Mesenchymal stem cell (in vitro differentiated cells and primary cell): ENCODE measurements around the gene CTAGE1.

ENCODE experiments used
- DNase-seq: peaks from one replicate; pipeline ENCODE4 v3.0.0-alpha.2; 2013
- H2AFZ ChIP-seq: one replicate; pipeline ENCODE4 v1.6.1; 2013; ENCODE audit warnings: low read depth, mild to moderate bottlenecking, control low read depth, inconsistent platforms, low read length, moderate library complexity
- H2AK5ac ChIP-seq: 2 replicates; pipeline ENCODE4 v1.6.1; 2013; ENCODE audit warnings: low read length, moderate library complexity, mild to moderate bottlenecking, inconsistent platforms; ENCODE audit not compliant: severe bottlenecking
- H2BK120ac ChIP-seq: one replicate; pipeline ENCODE4 v1.6.1; 2013; ENCODE audit warnings: low read depth, mild to moderate bottlenecking, inconsistent platforms, low read length, moderate library complexity
- H2BK12ac ChIP-seq, 2 experiments: one replicate each; pipeline ENCODE4 v1.6.1; 2013; ENCODE audit warnings: inconsistent platforms in 2 of 2, low read length in 2 of 2, mild to moderate bottlenecking in 2 of 2, moderate library complexity in 2 of 2, control low read depth in 1 of 2
- H2BK15ac ChIP-seq: one replicate; pipeline ENCODE4 v1.6.1; 2013; ENCODE audit warnings: mild to moderate bottlenecking, low read depth, inconsistent platforms; ENCODE audit not compliant: poor library complexity, severe bottlenecking
- H2BK5ac ChIP-seq: 2 replicates; pipeline ENCODE4 v1.6.1; 2013; ENCODE audit warnings: low read depth, mild to moderate bottlenecking, low read length, control low read depth, inconsistent platforms; ENCODE audit not compliant: poor library complexity, severe bottlenecking
- H3K14ac ChIP-seq, 2 experiments: one replicate each; pipeline ENCODE4 v1.6.1; 2013; ENCODE audit warnings: inconsistent platforms in 2 of 2, low read length in 2 of 2, control low read depth in 1 of 2, mild to moderate bottlenecking in 1 of 2, moderate library complexity in 1 of 2
- H3K18ac ChIP-seq, 2 experiments: one replicate each; pipeline ENCODE4 v1.6.1; 2013; ENCODE audit warnings: inconsistent platforms in 2 of 2, low read length in 2 of 2, control low read depth in 1 of 2, low read depth in 1 of 2, mild to moderate bottlenecking in 1 of 2
- H3K23ac ChIP-seq, 2 experiments: one replicate each; pipeline ENCODE4 v1.6.1; 2013; ENCODE audit warnings: inconsistent platforms in 2 of 2, low read length in 2 of 2, mild to moderate bottlenecking in 2 of 2, moderate library complexity in 2 of 2, control low read depth in 1 of 2
- H3K27ac ChIP-seq: 2 replicates; pipeline ENCODE4 v1.5.1; 2013; ENCODE audit warnings: mild to moderate bottlenecking, moderate library complexity, low read length, control low read depth, inconsistent platforms; ENCODE audit not compliant: poor library complexity, severe bottlenecking
- H3K27me3 ChIP-seq, 2 experiments: 2 replicates each; pipeline versions ENCODE4 v1.6.1 to v1.7.0; 2013; ENCODE audit warnings: low read length in 2 of 2, mild to moderate bottlenecking in 2 of 2, moderate library complexity in 2 of 2, control low read depth in 1 of 2, inconsistent platforms in 1 of 2; ENCODE audit not compliant: control insufficient read depth in 1 of 2, insufficient read depth in 1 of 2
- H3K36me3 ChIP-seq, 2 experiments: 2 replicates each; pipeline versions ENCODE4 v1.6.1 to v1.7.0; 2013; ENCODE audit warnings: low read length in 2 of 2, control low read depth in 1 of 2, inconsistent platforms in 1 of 2, low read depth in 1 of 2, mild to moderate bottlenecking in 1 of 2; ENCODE audit not compliant: insufficient read depth in 2 of 2, control insufficient read depth in 1 of 2
- H3K4ac ChIP-seq, 2 experiments: one replicate each; pipeline ENCODE4 v1.6.1; 2013; ENCODE audit warnings: inconsistent platforms in 2 of 2, low read length in 2 of 2, mild to moderate bottlenecking in 2 of 2, moderate library complexity in 2 of 2, control low read depth in 1 of 2, low read depth in 1 of 2
- H3K4me1 ChIP-seq: 2 replicates; pipeline ENCODE4 v1.6.1; 2013; ENCODE audit warnings: low read depth, low read length, control low read depth; ENCODE audit not compliant: control insufficient read depth, insufficient read depth
- H3K4me2 ChIP-seq: 2 replicates; pipeline ENCODE4 v1.6.1; 2013; ENCODE audit warnings: low read length, mild to moderate bottlenecking, inconsistent platforms; ENCODE audit not compliant: poor library complexity, severe bottlenecking
- H3K4me3 ChIP-seq, 2 experiments: 2 replicates each; pipeline versions ENCODE4 v1.5.1 to v1.7.0; 2013; ENCODE audit warnings: low read length in 2 of 2, mild to moderate bottlenecking in 2 of 2, control low read depth in 1 of 2, low read depth in 1 of 2; ENCODE audit not compliant: insufficient read depth in 1 of 2
- H3K79me1 ChIP-seq: replicated peaks from 2 replicates; pipeline ENCODE4 v1.6.1; 2013; ENCODE audit warnings: mild to moderate bottlenecking, control low read depth, low read length, inconsistent platforms; ENCODE audit not compliant: poor library complexity, severe bottlenecking
- H3K9ac ChIP-seq: 2 replicates; pipeline ENCODE4 v1.7.0; 2013; ENCODE audit warnings: mild to moderate bottlenecking, low read length, moderate library complexity
- H3K9me3 ChIP-seq: 2 replicates; pipeline ENCODE4 v1.7.0; 2013; ENCODE audit warnings: mild to moderate bottlenecking, low read length; ENCODE audit not compliant: control insufficient read depth
- H4K8ac ChIP-seq: one replicate; pipeline ENCODE4 v1.6.1; 2013; ENCODE audit warnings: inconsistent platforms, mild to moderate bottlenecking, low read length, moderate library complexity
- H4K91ac ChIP-seq: one replicate; pipeline ENCODE4 v1.6.1; 2013; ENCODE audit warnings: mild to moderate bottlenecking, low read length, inconsistent platforms
- WGBS: methylation state at CpG from one replicate; pipeline ENCODE4 v1.1.7; 2013; ENCODE audit warnings: mixed read lengths; 5-methylcytosine and 5-hydroxymethylcytosine counted together

Gene CTAGE1

GRCh38 chr18:22433956-22434355 is 16.2 kb upstream of the CTAGE1 start:
- Histone ChIP-seq H2BK15ac (no peak overlapping the region), H2AFZ (no peak overlapping the region), H3K4me2 (no peak overlapping the region), H3K23ac (no peak overlapping the region), H3K4me3 (no peak overlapping the region), H3K4me1 (peaks cover 5% of the 10 kb centered on the region), H3K18ac (peak overlapping the region in 1 of 2 experiments; percentile 52), H3K27ac (peak overlapping the region; percentile 5), H4K8ac (no peak overlapping the region), H3K14ac (no peak overlapping the region), H3K4ac (no peak overlapping the region), H3K9ac (peak overlapping the region; percentile 18), H3K27me3 (no peaks in the 10 kb centered on the region), H3K36me3 (no peaks in the 10 kb centered on the region), H3K9me3 (no peaks in the 10 kb centered on the region), H2BK12ac (no peak overlapping the region), H2BK5ac (no peak overlapping the region), H4K91ac (no peak overlapping the region), H2BK120ac (no peak overlapping the region), H3K79me1 (no peaks in the 10 kb centered on the region), H2AK5ac (no peak overlapping the region)
- 98% methylated on average over 7 of the region's 7 CpGs for WGBS
- DNase-seq = no peak

- H3K14ac ChIP-seq = no peak overlapping the region
- peak overlapping the region in 1 of 2 experiments; percentile 2 for H3K4ac ChIP-seq
- no peak overlapping the region for H3K4me3 ChIP-seq
- no peak overlapping the region for H2BK15ac ChIP-seq
- DNase-seq = peak; percentile 90
- no peaks in the 10 kb centered on the region for H3K36me3 ChIP-seq
- 48% methylated on average over 11 of the region's 13 CpGs for WGBS
- H3K18ac ChIP-seq = no peak overlapping the region
- peak overlapping the region; percentile 54 for H4K8ac ChIP-seq
- H2AFZ ChIP-seq = no peak overlapping the region
- no peak overlapping the region for H2BK120ac ChIP-seq
- no peak overlapping the region for H2BK12ac ChIP-seq
- H3K9me3 ChIP-seq = no peaks in the 10 kb centered on the region
- H4K91ac ChIP-seq = no peak overlapping the region
- no peak overlapping the region for H3K4me2 ChIP-seq
- H3K27me3 ChIP-seq = no peaks in the 10 kb centered on the region
- H3K4me1 ChIP-seq = peaks cover 5% of the 10 kb centered on the region
- H3K23ac ChIP-seq = peak overlapping the region in 1 of 2 experiments; percentile 44
- no peak overlapping the region for H2AK5ac ChIP-seq
- H3K9ac ChIP-seq = peak overlapping the region; percentile 60
- no peak overlapping the region for H3K27ac ChIP-seq
- H2BK5ac ChIP-seq = no peak overlapping the region
- H3K79me1 ChIP-seq = no peaks in the 10 kb centered on the region
These were observed 15.0 kb upstream of the CTAGE1 start for GRCh38 chr18:22432657-22433137.

DNA sequence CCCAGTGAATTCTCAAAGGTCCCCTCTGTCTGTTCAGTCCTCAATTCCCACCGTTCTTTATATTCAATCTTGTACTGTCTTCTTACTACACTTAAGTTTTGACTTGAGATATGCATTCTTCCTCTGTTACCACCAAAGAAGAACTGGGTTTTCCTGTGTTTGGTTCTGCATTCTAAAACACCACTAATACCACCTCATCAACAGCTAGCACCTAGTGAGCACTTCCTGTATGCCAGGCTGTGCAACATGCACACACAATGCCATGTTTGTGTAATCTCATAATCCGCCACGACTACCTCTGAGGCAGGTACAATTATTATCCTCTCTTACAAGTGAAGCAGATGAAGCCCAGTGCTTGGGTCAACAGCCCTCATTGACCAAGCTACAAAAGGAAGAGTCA is 11.8 kb upstream of the CTAGE1 start:
- H2AK5ac ChIP-seq = no peak overlapping the region
- no peak overlapping the region for H4K91ac ChIP-seq
- no peak overlapping the region for H3K23ac ChIP-seq
- no peak overlapping the region for H3K4ac ChIP-seq
- H2AFZ ChIP-seq = no peak overlapping the region
- H2BK120ac ChIP-seq = no peak overlapping the region
- no peak overlapping the region for H2BK15ac ChIP-seq
- peaks cover 3% of the 10 kb centered on the region for H3K4me1 ChIP-seq
- H3K18ac ChIP-seq = peak overlapping the region in 1 of 2 experiments; percentile 5
- no peak overlapping the region for H4K8ac ChIP-seq
- H3K14ac ChIP-seq = no peak overlapping the region
- H3K4me3 ChIP-seq = no peak overlapping the region
- H3K27ac ChIP-seq = no peak overlapping the region
- no peaks in the 10 kb centered on the region for H3K79me1 ChIP-seq
- DNase-seq = no peak
- peak overlapping the region in 1 of 2 experiments; percentile 37 for H2BK12ac ChIP-seq
- no peaks in the 10 kb centered on the region for H3K27me3 ChIP-seq
- no peaks in the 10 kb centered on the region for H3K9me3 ChIP-seq
- no peaks in the 10 kb centered on the region for H3K36me3 ChIP-seq
- H3K4me2 ChIP-seq = no peak overlapping the region
- H2BK5ac ChIP-seq = no peak overlapping the region
- H3K9ac ChIP-seq = no peak overlapping the region
- 97% methylated on average over 3 of the region's 3 CpGs for WGBS

DNA sequence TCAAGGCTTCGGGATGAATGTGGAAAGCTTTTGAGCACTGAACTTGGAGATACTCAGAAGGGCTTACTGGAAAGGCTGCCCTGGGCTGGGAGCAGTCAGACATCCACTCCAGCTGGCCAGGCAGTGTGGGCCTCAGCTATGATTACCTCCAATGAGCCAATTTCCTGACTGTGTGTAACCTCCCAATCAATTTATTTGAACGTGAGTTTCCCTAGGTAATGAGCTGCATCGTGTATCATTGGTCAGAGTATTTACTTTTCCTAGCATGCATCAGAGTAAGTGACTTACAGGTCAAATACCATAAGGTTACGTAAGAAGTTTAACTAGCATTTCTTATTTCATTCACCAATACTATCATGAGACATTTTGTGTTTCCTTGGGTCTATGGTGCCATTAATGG is 11.0 kb upstream of the CTAGE1 start:
- DNase-seq = peak; percentile 36
- H3K36me3 ChIP-seq = no peaks in the 10 kb centered on the region
- 78% methylated on average over 2 of the region's 4 CpGs for WGBS
- no peak overlapping the region for H3K23ac ChIP-seq
- no peak overlapping the region for H2BK5ac ChIP-seq
- H3K27me3 ChIP-seq = no peaks in the 10 kb centered on the region
- no peak overlapping the region for H2AK5ac ChIP-seq
- peak overlapping the region; percentile 45 for H2BK120ac ChIP-seq
- H4K91ac ChIP-seq = no peak overlapping the region
- H2AFZ ChIP-seq = no peak overlapping the region
- peak overlapping the region in 1 of 2 experiments; percentile 26 for H3K14ac ChIP-seq
- H3K79me1 ChIP-seq = no peaks in the 10 kb centered on the region
- H3K9ac ChIP-seq = no peak overlapping the region
- no peak overlapping the region for H3K18ac ChIP-seq
- H3K27ac ChIP-seq = no peak overlapping the region
- H3K4me3 ChIP-seq = no peak overlapping the region
- H2BK12ac ChIP-seq = peak overlapping the region in 1 of 2 experiments; percentile 34
- H4K8ac ChIP-seq = peak overlapping the region; percentile 35
- H3K9me3 ChIP-seq = no peaks in the 10 kb centered on the region
- no peak overlapping the region for H2BK15ac ChIP-seq
- H3K4me2 ChIP-seq = no peak overlapping the region
- no peak overlapping the region for H3K4ac ChIP-seq
- peaks cover 3% of the 10 kb centered on the region for H3K4me1 ChIP-seq
